B cell (primary cell): ENCODE results near the gene PHTF2. TPM values are rescaled to one million over a fixed set of nuclear protein-coding genes. Genes with fewer than 3 reads are reported as not detected.

Experiments used
- ATAC-seq: fragments of 200-7000 bp; cut with Tn5 transposase; one replicate; pipeline ENCODE4 v1.10.0; 2021; ENCODE audit warnings: low read depth, mild to moderate bottlenecking, moderate number of reproducible peaks, moderate library complexity
- CTCF ChIA-PET: fragments of 350-600 bp; sonication (Branson Sonifier 250); formaldehyde crosslinking; loops from one replicate; lab custom pipeline; 2021; ENCODE audit warnings: antibody characterized with exemption, inconsistent platforms; lab: Charles Lee
- POLR2A ChIA-PET: fragments of 350-600 bp; sonication (Branson Sonifier 250); formaldehyde crosslinking; loops from one replicate; lab custom pipeline; 2021; ENCODE audit warnings: antibody characterized with exemption; lab: Charles Lee
- DNase-seq: peaks from one replicate; pipeline ENCODE4 v3.0.0; 2013
- H2AFZ ChIP-seq: 2 replicates; pipeline ENCODE4 v1.6.1; 2012; ENCODE audit warnings: mild to moderate bottlenecking, low read depth, low read length; ENCODE audit not compliant: insufficient read depth, poor library complexity, severe bottlenecking
- H3K27ac ChIP-seq, 2 donors: 1 replicate in 1 of 2; 2 replicates in 1 of 2; pipeline ENCODE4 v1.5.1; 2012 to 2013; ENCODE audit warnings: low read length in 2 of 2, mild to moderate bottlenecking in 2 of 2, moderate library complexity in 1 of 2
- H3K27me3 ChIP-seq, 4 experiments: fragments of 200-600 bp in 1 of 4; sonication (generic) in 1 of 4; replicated peaks in 1 of 4; 1 replicate in 2 of 4; 2 replicates in 2 of 4; pipeline versions ENCODE4 v1.6.1 to v1.7.0; 2013 to 2016; ENCODE audit warnings: low read length in 3 of 4, mild to moderate bottlenecking in 2 of 4, mixed read lengths in 1 of 4, moderate library complexity in 1 of 4; ENCODE audit not compliant: insufficient read depth in 4 of 4, control insufficient read depth in 3 of 4; ENCODE audit errors: control extremely low read depth in 1 of 4
- H3K36me3 ChIP-seq, 2 experiments: replicated peaks in 1 of 2; 1 replicate in 1 of 2; 2 replicates in 1 of 2; pipeline versions ENCODE4 v1.6.1 to v1.7.1; 2013; ENCODE audit warnings: low read length in 1 of 2; ENCODE audit not compliant: insufficient read depth in 2 of 2, control insufficient read depth in 1 of 2; ENCODE audit errors: control extremely low read depth in 1 of 2, extremely low read depth in 1 of 2
- H3K4me1 ChIP-seq, 2 donors: fragments of 200-600 bp in 1 of 2; sonication (generic) in 1 of 2; 1 replicate in 1 of 2; 2 replicates in 1 of 2; pipeline versions ENCODE4 v1.5.1 to v1.6.1; 2013 to 2017; ENCODE audit warnings: low read length in 2 of 2; ENCODE audit not compliant: control insufficient read depth in 2 of 2, insufficient read depth in 2 of 2
- H3K4me2 ChIP-seq: replicated peaks from 2 replicates; pipeline ENCODE3; 2012; ENCODE audit warnings: mild to moderate bottlenecking, low read depth, low read length; ENCODE audit not compliant: poor library complexity, severe bottlenecking
- H3K4me3 ChIP-seq, 5 experiments: fragments of 200-600 bp in 1 of 5; sonication (generic) in 1 of 5; 1 replicate in 3 of 5; 2 replicates in 2 of 5; pipeline versions ENCODE4 v1.5.1 to v1.7.0; 2011 to 2016; ENCODE audit warnings: low read length in 4 of 5, mild to moderate bottlenecking in 4 of 5, low read depth in 2 of 5, control low read depth in 1 of 5, moderate library complexity in 1 of 5; ENCODE audit not compliant: insufficient read depth in 1 of 5; ENCODE audit errors: control extremely low read depth in 1 of 5, extremely low read depth in 1 of 5
- H3K79me2 ChIP-seq: fragments of 200-600 bp; sonication (generic); one replicate; pipeline ENCODE4 v1.6.0; 2016; ENCODE audit warnings: low read length; ENCODE audit not compliant: control insufficient read depth, insufficient read depth
- H3K9ac ChIP-seq: fragments of 200-600 bp; sonication (generic); 2 replicates; pipeline ENCODE4 v1.6.1; 2017; ENCODE audit warnings: mild to moderate bottlenecking, low read length, moderate library complexity
- H3K9me3 ChIP-seq, 3 donors: one replicate each; pipeline versions ENCODE4 v1.6.1 to v1.7.1; 2013; ENCODE audit warnings: low read length in 2 of 3; ENCODE audit not compliant: control insufficient read depth in 2 of 3, insufficient read depth in 1 of 3; ENCODE audit errors: control extremely low read depth in 1 of 3
- H4K20me1 ChIP-seq: 2 replicates; pipeline ENCODE4 v1.6.0; 2012; ENCODE audit warnings: mild to moderate bottlenecking, low read length; ENCODE audit not compliant: insufficient read depth, control insufficient read depth, poor library complexity, severe bottlenecking
- H3K27ac Mint-ChIP-seq: one replicate; pipeline ENCODE4 v1.8.0; 2021; ENCODE audit warnings: mixed read lengths
- H3K27me3 Mint-ChIP-seq: one replicate; pipeline ENCODE4 v1.8.0; 2021; ENCODE audit warnings: mixed read lengths
- H3K4me1 Mint-ChIP-seq: one replicate; pipeline ENCODE4 v1.8.0; 2021; ENCODE audit warnings: mixed read lengths
- H3K4me3 Mint-ChIP-seq: one replicate; pipeline ENCODE4 v1.8.0; 2021; ENCODE audit warnings: mixed read lengths
- H3K9me3 Mint-ChIP-seq: one replicate; pipeline ENCODE4 v1.8.0; 2022; ENCODE audit warnings: mixed read lengths; ENCODE audit not compliant: insufficient read depth
- EZH2 ChIP-seq: IDR thresholded peaks from 2 replicates; pipeline ENCODE4 v1.6.1; 2012; ENCODE audit warnings: borderline replicate concordance, low read depth, mild to moderate bottlenecking, moderate library complexity, low read length; ENCODE audit not compliant: insufficient read depth, poor library complexity, severe bottlenecking
- whole genome bisulfite sequencing: methylation state at CpG from one replicate; pipeline ENCODE4 v1.1.5; 2013; ENCODE audit warnings: missing lambda C conversion rate; ENCODE audit not compliant: insufficient coverage; 5-methylcytosine and 5-hydroxymethylcytosine counted together
- intact Hi-C: fragments of 100-400 bp; cut with micrococcal nuclease; formaldehyde crosslinking; loops from one replicate; pipeline ENCODE4 v1.10.0; 2022
- polyA plus RNA-seq: library from polyadenylated mRNA; depleted of rRNA; stranded (reverse); fragments of >200 nt; gene quantifications from 2 replicates; pipeline ENCODE4 v1.2.3, GENCODE V29; 2012
- total RNA-seq, 2 donors: library from RNA; stranded (reverse); fragments of 120-200 nt in 1 of 2; gene quantifications; 1 replicate in 1 of 2; 2 replicates in 1 of 2; pipeline versions ENCODE4 v1.2.3 to v1.2.4, GENCODE V29; 2013 to 2022
- TF ChIP-seq, protein P1 (sequence below): fragments of 200-600 bp; IDR thresholded peaks from one replicate; pipeline ENCODE4 v1.8.0; 2022; ENCODE audit warnings: antibody characterized with exemption, mild to moderate bottlenecking

PHTF2 gene
- total and polyA plus RNA-seq, 2 donors (not counting 1 experiment from before 2014, with no cell fraction given) = 35.3 to 44.8 TPM

- Histone ChIP-seq H3K4me3 (no peak overlapping the region), H3K36me3 (peaks cover 2 to 15% of the 10 kb centered on the region in 2 experiments), H3K27me3 (no peaks in the 10 kb centered on the region), H3K4me2 (no peak overlapping the region), H4K20me1 (no peaks in the 10 kb centered on the region), H3K9me3 (no peaks in the 10 kb centered on the region), H2AFZ (no peak overlapping the region), H3K9ac (no peak overlapping the region), H3K4me1 (no peaks in the 10 kb centered on the region), H3K79me2 (no peaks in the 10 kb centered on the region), H3K27ac (no peak overlapping the region)
- Mint-ChIP-seq H3K27me3 (no peaks in the 10 kb centered on the region), H3K4me3 (no peak overlapping the region), H3K27ac (no peak overlapping the region), H3K9me3 (no peaks in the 10 kb centered on the region), H3K4me1 (peaks cover 2% of the 10 kb centered on the region)
- ChIA-PET CTCF (no interaction called here), POLR2A (no interaction called here)
- intact Hi-C loops = no loop called here
- 86% methylated on average over 1 of the region's 5 CpGs for WGBS
- ATAC-seq (no peak), DNase-seq (no peak)
- TF ChIP-seq EZH2 = no peak
Measured at GRCh38 chr7:77950548-77950947, 152.0 kb downstream of the PHTF2 start.

DNA sequence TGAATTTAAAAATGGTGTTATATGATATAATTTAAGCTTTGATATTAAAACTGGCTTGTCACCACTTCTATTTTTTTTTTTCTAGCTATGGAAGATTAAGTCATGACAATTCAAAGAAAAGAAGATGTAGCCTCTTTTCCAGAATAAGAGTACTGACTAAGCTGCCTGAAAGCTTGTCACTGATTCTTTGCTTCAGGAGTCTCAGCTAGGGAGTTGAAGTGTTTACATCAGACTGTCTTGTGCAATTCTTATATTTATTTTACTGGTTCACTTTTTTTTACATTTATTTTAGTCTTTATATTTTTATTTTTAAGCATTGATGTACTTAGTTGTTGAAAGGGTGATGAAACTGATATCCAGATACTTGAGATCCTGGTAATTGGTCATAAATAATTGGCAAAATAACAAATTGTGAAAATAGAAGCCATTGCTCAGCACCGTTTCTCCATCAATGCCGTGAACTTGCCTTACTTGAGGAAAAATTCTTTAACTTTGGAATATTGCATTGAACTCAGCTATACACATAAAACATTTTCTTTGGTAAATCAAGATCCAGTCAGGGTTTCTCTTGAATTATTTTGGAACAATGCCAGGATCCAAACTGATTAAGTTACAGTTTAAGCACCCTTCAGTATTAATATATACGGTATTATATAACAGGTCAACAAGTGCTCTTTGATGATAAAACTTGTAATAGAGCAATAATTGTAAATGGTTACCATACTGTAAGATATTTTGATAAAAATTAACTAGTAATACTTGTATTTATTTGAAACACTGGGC, 156.4 kb downstream of the PHTF2 start:
- Histone ChIP-seq H3K4me3 (no peak overlapping the region), H3K27ac (no peak overlapping the region), H3K36me3 (peaks cover 2 to 20% of the 10 kb centered on the region in 2 experiments), H3K79me2 (no peaks in the 10 kb centered on the region), H3K9ac (no peak overlapping the region), H3K4me2 (no peak overlapping the region), H2AFZ (no peak overlapping the region), H3K27me3 (no peaks in the 10 kb centered on the region), H3K4me1 (no peaks in the 10 kb centered on the region), H4K20me1 (no peaks in the 10 kb centered on the region), H3K9me3 (no peaks in the 10 kb centered on the region)
- Mint-ChIP-seq H3K4me3 (no peak overlapping the region), H3K4me1 (peaks cover 2% of the 10 kb centered on the region), H3K27me3 (no peaks in the 10 kb centered on the region), H3K27ac (no peak overlapping the region), H3K9me3 (no peaks in the 10 kb centered on the region)
- DNase-seq (no peak), ATAC-seq (no peak)
- WGBS = no CpG with 5 or more reads among the region's 3 CpGs
- CTCF ChIA-PET = interaction anchor here (1.0 to 1.6 kb wide), 2 partner anchors 34 to 85 kb away, joined by 3 read pairs; no protein-coding TSS in a partner anchor
- POLR2A ChIA-PET = no interaction called here
- no peak for TF ChIP-seq EZH2
- TF ChIP-seq, protein P1, sequence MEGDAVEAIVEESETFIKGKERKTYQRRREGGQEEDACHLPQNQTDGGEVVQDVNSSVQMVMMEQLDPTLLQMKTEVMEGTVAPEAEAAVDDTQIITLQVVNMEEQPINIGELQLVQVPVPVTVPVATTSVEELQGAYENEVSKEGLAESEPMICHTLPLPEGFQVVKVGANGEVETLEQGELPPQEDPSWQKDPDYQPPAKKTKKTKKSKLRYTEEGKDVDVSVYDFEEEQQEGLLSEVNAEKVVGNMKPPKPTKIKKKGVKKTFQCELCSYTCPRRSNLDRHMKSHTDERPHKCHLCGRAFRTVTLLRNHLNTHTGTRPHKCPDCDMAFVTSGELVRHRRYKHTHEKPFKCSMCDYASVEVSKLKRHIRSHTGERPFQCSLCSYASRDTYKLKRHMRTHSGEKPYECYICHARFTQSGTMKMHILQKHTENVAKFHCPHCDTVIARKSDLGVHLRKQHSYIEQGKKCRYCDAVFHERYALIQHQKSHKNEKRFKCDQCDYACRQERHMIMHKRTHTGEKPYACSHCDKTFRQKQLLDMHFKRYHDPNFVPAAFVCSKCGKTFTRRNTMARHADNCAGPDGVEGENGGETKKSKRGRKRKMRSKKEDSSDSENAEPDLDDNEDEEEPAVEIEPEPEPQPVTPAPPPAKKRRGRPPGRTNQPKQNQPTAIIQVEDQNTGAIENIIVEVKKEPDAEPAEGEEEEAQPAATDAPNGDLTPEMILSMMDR = no peak
- intact Hi-C loops = no loop called here
